ENCODE data around the gene FBXO31. TPM values are rescaled to one million over a fixed set of nuclear protein-coding genes. Genes with fewer than 3 reads are reported as not detected.

Gene FBXO31
- total and polyA plus RNA-seq, 10 of the 15 experiments (the other 5 are each of a cell fraction or from before 2014, with no cell fraction given) = 0.19 to 33.1 (median 10.3) TPM

DNA sequence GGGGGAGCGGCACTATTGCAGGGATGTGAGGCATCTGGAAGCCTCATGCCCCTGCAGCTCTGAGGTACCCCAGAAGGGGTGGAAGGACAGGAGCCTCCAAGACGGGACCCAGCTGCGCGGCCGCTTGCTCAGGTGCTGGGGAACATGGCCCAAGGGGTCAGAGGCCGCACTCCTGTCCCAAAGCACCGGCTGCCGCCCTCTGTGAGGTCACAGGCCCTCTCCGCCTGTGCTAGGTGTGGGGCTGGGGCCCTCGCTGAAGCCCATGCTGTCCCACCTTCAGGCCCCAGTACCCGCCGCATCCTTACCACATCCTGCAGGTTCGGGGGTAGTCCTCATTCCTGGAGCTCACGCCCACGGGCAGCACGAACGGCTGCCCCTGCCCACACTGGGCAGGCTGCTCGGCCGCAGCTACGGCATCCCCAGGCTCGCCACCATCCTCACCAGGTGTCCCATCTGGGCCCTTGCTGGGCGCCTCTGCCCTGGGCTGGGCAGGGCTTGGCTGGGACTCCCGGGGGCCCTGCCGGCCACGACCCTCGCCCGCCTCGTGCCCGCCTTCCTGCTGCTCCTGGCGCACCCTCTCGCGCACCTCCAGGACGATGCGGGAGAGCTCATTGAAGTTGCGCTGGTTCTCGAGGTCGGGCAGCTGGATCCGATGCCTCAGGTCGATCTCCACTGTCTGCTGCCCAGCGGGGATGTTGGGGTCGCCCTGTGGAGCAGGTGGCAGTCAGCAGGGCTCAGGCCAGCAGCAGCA lies 49.8 kb downstream of the FBXO31 start:
- Histone ChIP-seq H2AFZ (ENCODE audit: control insufficient read depth, low read depth, low read length) (no peak overlapping the region), H4K20me1 (ENCODE audit: control insufficient read depth, insufficient read depth) (no peaks in the 10 kb centered on the region), H3K4me3 (no peak overlapping the region), H3K9ac (ENCODE audit: control insufficient read depth, insufficient read depth, low read length) (no peak overlapping the region), H3K9me3 (replicated peaks; ENCODE audit: control insufficient read depth, insufficient read depth, low read length) (no peaks in the 10 kb centered on the region), H3K27ac (ENCODE audit: control insufficient read depth, insufficient read depth) (no peak overlapping the region), H3K4me1 (ENCODE audit: control insufficient read depth, insufficient read depth, low read length) (peaks cover 4% of the 10 kb centered on the region; the same call in 1 of the 2 replicates), H3K4me2 (ENCODE audit: control insufficient read depth, insufficient read depth) (no peak overlapping the region), H3K27me3 (replicated peaks in 1 of 2; ENCODE audit: control insufficient read depth in 2 of 2, insufficient read depth in 2 of 2, low read length in 1 of 2) (no peaks in the 10 kb centered on the region), H3K79me2 (ENCODE audit: control insufficient read depth, insufficient read depth, low read length) (no peaks in the 10 kb centered on the region), H3K36me3 (ENCODE audit: control insufficient read depth in 2 of 2, insufficient read depth in 2 of 2, low read length in 1 of 2) (peaks cover 11 to 34% of the 10 kb centered on the region in 2 experiments)
- RAD21 ChIA-PET (ENCODE audit: unreplicated experiment) = no interaction called here
- SMC1A ChIA-PET (ENCODE audit: uncharacterized antibody, unreplicated experiment) = no interaction called here
- DNase-seq (ENCODE audit: low read depth, low spot score) = no peak
- intact Hi-C loops (cut with micrococcal nuclease; ENCODE audit: unreplicated experiment) = no loop called here
- WGBS (ENCODE audit: insufficient coverage, insufficient replicate concordance, low lambda C conversion rate, missing lambda C conversion rate) = 95% methylated on average over 37 of the region's 41 CpGs
- in situ Hi-C loops (cut with MboI) = no loop called here
- no peak for FAIRE-seq
- TF ChIP-seq IKZF1 (conservative IDR thresholded peaks at IDR 0.05) (no peak), POLR2A (IDR thresholded peaks at IDR 0.05; ENCODE audit: low read depth, low read length) (0 out of 2 replicates have a peak, but pooled peaks have one; percentile 28)
- POLR2A ChIA-PET = no interaction called here
- no TSS peak for BruUV-seq (replicated peaks)
- ATAC-seq = no peak
- CTCF ChIA-PET = interaction anchor here (0.7 kb wide), 1 partner anchor 47 kb away, joined by 3 read pairs; no protein-coding TSS in a partner anchor

DNA sequence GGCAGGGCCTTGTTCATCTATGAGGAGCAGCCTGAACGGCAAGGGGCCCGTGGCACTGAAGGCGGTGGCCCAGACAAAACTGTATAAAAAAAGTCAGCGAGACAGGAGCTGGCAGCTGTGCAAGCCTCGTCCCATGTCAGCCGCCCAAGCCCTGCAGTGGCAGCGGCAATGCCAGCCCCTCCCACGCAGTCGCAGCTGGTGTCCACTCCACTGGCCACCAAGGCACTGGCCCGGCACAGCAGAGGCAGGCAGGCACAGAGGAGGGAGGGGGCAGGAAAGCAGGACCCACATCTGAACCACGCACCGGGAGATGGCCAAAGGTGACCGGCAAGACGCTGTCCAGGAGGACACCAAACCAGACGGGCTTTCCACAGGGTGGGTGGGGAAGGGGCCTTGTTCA lies 50.5 kb downstream of the FBXO31 start:
- H3K27ac ChIP-seq (ENCODE audit: control insufficient read depth, insufficient read depth) = no peak overlapping the region
- SMC1A ChIA-PET (ENCODE audit: uncharacterized antibody, unreplicated experiment) = no interaction called here
- no peak overlapping the region for H3K4me3 ChIP-seq
- intact Hi-C loops (cut with micrococcal nuclease; ENCODE audit: unreplicated experiment) (no loop called here), in situ Hi-C loops (cut with MboI) (no loop called here)
- FAIRE-seq (no peak), DNase-seq (ENCODE audit: low read depth, low spot score) (no peak), ATAC-seq (no peak)
- POLR2A ChIA-PET = interaction anchor here (0.8 kb wide), 1 partner anchor 20 kb away, joined by 8 read pairs; no protein-coding TSS in a partner anchor
- H3K9ac ChIP-seq (ENCODE audit: control insufficient read depth, insufficient read depth, low read length) = no peak overlapping the region
- no peak overlapping the region for H3K4me2 ChIP-seq (ENCODE audit: control insufficient read depth, insufficient read depth)
- H3K27me3 ChIP-seq (replicated peaks in 1 of 2; ENCODE audit: control insufficient read depth in 2 of 2, insufficient read depth in 2 of 2, low read length in 1 of 2) = no peaks in the 10 kb centered on the region
- RAD21 ChIA-PET (ENCODE audit: unreplicated experiment) = no interaction called here
- H3K79me2 ChIP-seq (ENCODE audit: control insufficient read depth, insufficient read depth, low read length) = no peaks in the 10 kb centered on the region
- peaks cover 11 to 37% of the 10 kb centered on the region in 2 experiments for H3K36me3 ChIP-seq (ENCODE audit: control insufficient read depth in 2 of 2, insufficient read depth in 2 of 2, low read length in 1 of 2)
- CTCF ChIA-PET = interaction anchor here (0.7 kb wide), 1 partner anchor 48 kb away, joined by 3 read pairs; no protein-coding TSS in a partner anchor
- 82% methylated on average over 15 of the region's 15 CpGs for WGBS (ENCODE audit: insufficient coverage, insufficient replicate concordance, low lambda C conversion rate, missing lambda C conversion rate)
- no peak overlapping the region for H2AFZ ChIP-seq (ENCODE audit: control insufficient read depth, low read depth, low read length)
- peaks cover 4% of the 10 kb centered on the region; the same call in 1 of the 2 replicates for H3K4me1 ChIP-seq (ENCODE audit: control insufficient read depth, insufficient read depth, low read length)
- BruUV-seq (replicated peaks) = no TSS peak
- H4K20me1 ChIP-seq (ENCODE audit: control insufficient read depth, insufficient read depth) = no peaks in the 10 kb centered on the region
- no peaks in the 10 kb centered on the region for H3K9me3 ChIP-seq (replicated peaks; ENCODE audit: control insufficient read depth, insufficient read depth, low read length)
- TF ChIP-seq, protein P1, sequence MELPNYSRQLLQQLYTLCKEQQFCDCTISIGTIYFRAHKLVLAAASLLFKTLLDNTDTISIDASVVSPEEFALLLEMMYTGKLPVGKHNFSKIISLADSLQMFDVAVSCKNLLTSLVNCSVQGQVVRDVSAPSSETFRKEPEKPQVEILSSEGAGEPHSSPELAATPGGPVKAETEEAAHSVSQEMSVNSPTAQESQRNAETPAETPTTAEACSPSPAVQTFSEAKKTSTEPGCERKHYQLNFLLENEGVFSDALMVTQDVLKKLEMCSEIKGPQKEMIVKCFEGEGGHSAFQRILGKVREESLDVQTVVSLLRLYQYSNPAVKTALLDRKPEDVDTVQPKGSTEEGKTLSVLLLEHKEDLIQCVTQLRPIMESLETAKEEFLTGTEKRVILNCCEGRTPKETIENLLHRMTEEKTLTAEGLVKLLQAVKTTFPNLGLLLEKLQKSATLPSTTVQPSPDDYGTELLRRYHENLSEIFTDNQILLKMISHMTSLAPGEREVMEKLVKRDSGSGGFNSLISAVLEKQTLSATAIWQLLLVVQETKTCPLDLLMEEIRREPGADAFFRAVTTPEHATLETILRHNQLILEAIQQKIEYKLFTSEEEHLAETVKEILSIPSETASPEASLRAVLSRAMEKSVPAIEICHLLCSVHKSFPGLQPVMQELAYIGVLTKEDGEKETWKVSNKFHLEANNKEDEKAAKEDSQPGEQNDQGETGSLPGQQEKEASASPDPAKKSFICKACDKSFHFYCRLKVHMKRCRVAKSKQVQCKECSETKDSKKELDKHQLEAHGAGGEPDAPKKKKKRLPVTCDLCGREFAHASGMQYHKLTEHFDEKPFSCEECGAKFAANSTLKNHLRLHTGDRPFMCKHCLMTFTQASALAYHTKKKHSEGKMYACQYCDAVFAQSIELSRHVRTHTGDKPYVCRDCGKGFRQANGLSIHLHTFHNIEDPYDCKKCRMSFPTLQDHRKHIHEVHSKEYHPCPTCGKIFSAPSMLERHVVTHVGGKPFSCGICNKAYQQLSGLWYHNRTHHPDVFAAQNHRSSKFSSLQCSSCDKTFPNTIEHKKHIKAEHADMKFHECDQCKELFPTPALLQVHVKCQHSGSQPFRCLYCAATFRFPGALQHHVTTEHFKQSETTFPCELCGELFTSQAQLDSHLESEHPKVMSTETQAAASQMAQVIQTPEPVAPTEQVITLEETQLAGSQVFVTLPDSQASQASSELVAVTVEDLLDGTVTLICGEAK (IDR thresholded peaks at IDR 0.05; ENCODE audit: borderline replicate concordance) = no peak
- TF ChIP-seq ZSCAN29 (IDR thresholded peaks at IDR 0.05) (no peak), PKNOX1 (IDR thresholded peaks at IDR 0.05) (no peak), EZH2 (IDR thresholded peaks at IDR 0.05; ENCODE audit: borderline replicate concordance, control insufficient read depth, low read depth, low read length) (no peak), CEBPZ (IDR thresholded peaks at IDR 0.05; ENCODE audit: low read depth, low read length) (no peak)
